HepG2 (cell line): ENCODE measurements around the gene GRIK1.

Experiments used
- FOXM1 ChIP-seq: sonication (generic); formaldehyde crosslinking; IDR thresholded peaks from 2 replicates; pipeline ENCODE4 v1.5.0; 2020; ENCODE audit warnings: missing genetic modification reagents
- ZSCAN30 ChIP-seq: sonication (generic); formaldehyde crosslinking; IDR thresholded peaks from 2 replicates; pipeline ENCODE4 v1.5.0; 2020; ENCODE audit warnings: mild to moderate bottlenecking, missing genetic modification reagents
- TF ChIP-seq, protein P1 (sequence below): sonication (generic); formaldehyde crosslinking; IDR thresholded peaks from 2 replicates; pipeline ENCODE4 v1.5.0; 2020; ENCODE audit warnings: mild to moderate bottlenecking, missing genetic modification reagents, moderate library complexity

DNA sequence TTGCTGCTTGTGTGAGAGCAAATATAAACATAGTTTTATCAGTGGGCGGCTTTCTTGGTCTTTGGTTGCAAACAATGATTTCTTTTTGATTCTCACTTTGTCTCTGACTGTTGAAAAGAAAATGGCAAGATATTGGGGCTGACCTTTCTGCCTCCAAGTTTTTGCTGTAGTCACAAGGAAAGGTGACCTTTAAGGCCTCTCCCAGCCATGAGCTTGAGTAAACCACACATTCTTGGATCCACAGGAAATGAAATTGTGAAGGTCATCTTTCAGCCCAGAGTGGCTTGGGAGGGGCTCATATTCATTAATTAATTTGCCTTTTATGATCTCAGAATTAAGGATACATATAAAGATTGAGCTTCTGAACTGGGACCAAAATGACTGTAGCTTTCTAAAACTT, 399.5 kb downstream of the GRIK1 start:
- TF ChIP-seq ZSCAN30 (CRISPR knock-in tag): no peak
- TF ChIP-seq FOXM1 (CRISPR knock-in tag): no peak
- TF ChIP-seq, protein P1, sequence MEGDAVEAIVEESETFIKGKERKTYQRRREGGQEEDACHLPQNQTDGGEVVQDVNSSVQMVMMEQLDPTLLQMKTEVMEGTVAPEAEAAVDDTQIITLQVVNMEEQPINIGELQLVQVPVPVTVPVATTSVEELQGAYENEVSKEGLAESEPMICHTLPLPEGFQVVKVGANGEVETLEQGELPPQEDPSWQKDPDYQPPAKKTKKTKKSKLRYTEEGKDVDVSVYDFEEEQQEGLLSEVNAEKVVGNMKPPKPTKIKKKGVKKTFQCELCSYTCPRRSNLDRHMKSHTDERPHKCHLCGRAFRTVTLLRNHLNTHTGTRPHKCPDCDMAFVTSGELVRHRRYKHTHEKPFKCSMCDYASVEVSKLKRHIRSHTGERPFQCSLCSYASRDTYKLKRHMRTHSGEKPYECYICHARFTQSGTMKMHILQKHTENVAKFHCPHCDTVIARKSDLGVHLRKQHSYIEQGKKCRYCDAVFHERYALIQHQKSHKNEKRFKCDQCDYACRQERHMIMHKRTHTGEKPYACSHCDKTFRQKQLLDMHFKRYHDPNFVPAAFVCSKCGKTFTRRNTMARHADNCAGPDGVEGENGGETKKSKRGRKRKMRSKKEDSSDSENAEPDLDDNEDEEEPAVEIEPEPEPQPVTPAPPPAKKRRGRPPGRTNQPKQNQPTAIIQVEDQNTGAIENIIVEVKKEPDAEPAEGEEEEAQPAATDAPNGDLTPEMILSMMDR: no peak
